GM21526 (cell line): Measurements from ENCODE around the gene RPS10.
"Not testable (repeated sequence)": the region's sequence is repeated elsewhere in the genome, so short reads cannot be mapped to it uniquely, and the experiment has no call there.

Experiments used
- ATAC-seq: cut with Tn5 transposase; IDR thresholded peaks from one replicate; pipeline ENCODE4 v1.9.1; 2021; ENCODE audit warnings: moderate library complexity; ENCODE audit not compliant: unreplicated experiment, low FRiP score

The RPS10 gene

GRCh38 chr6:34393966-34394305 is 31.9 kb downstream of the RPS10 start:
- ATAC-seq, result no peak

GRCh38 chr6:34393191-34393965 is 32.5 kb downstream of the RPS10 start:
- ATAC-seq, result no peak

- ATAC-seq, result peak; percentile 63
These were observed 33.2 kb downstream of the RPS10 start, which contains the start of gene NUDT3 for GRCh38 chr6:34392497-34393190. NUDT3 (minus strand) TSS chr6:34392669; CDS start chr6:34392362, 307 bp downstream.

GRCh38 chr6:34391786-34392496 is 33.9 kb downstream of the RPS10 start:
- peak; percentile 40 for ATAC-seq

DNA sequence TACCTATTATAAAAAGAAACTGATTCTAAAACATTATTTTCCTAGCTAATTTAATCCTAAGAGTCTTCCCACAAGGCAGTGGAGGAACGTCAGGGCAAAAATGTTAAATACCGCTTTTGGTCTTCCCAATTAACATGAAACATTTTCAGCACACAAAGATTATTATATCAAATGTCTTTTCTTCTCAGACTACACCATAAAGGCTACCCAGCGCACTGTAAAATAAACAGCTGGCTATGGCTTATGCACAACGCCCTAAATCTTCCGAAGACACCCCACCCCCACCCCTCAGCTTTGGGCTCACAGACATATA is 34.4 kb downstream of the RPS10 start:
- ATAC-seq, result no peak

- ATAC-seq, result no peak
These were observed 35.1 kb downstream of the RPS10 start for GRCh38 chr6:34390531-34391472.

GRCh38 chr6:34389034-34389433 is 36.8 kb downstream of the RPS10 start:
- ATAC-seq, result no peak

DNA sequence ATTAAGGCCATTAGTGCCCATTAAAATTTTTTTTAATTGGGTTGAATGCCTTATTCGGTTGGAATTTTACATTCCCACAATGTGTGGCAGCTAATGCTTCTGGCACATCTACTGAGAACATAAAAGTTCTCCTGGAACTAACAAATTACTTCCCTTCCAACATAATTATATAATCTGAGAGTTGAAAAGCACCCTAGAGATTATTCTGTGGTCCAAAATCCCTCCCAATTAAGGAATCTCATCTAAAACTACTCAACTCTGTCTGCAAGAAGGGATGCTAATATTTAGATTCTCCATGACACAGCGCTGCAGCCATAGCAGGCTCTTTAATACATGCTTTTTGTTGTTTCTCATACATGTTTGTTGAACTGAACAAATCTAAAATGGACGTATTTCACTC is 37.4 kb downstream of the RPS10 start:
- ATAC-seq, result no peak

DNA sequence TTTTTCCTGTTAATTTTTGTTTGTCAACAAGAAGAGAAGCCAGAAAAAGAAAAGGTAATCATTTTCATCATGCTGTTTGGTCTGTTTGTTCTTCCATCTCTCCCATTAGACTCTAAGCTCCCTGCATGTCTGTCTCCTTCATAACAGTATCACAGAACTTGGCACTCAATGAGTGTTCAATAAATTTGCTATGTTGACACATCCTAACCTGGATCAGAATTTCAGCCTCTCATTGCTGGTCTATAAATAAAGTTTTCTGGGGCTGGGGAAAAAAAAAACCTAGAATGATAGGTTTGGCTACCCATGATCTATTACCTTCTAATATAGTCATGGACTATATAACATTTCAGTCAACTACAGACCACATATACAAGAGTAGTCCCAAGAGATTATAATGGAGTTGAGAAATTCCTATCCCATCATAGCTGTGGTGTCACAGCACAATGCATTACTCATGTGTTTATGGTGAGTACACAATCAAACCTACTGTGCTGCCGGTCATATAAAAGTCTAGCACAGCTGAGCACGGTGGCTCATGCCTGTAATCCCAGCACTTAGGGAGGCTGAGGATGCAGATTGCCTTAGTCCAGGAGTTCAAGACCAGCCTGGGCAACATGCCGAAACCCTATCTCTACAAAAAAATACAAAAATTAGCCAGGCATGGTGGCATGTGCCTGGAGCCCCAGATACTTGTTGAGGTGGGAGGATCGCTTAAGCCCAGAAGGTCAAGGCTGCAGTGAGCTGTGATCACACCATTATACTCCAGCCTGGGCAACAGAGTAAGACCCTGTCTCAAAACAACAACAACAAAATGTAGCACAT is 39.3 kb downstream of the RPS10 start:
- no peak for ATAC-seq

GRCh38 chr6:34385793-34386195 is 40.1 kb downstream of the RPS10 start:
- no peak for ATAC-seq

GRCh38 chr6:34384321-34385153 is 41.3 kb downstream of the RPS10 start:
- no peak for ATAC-seq

DNA sequence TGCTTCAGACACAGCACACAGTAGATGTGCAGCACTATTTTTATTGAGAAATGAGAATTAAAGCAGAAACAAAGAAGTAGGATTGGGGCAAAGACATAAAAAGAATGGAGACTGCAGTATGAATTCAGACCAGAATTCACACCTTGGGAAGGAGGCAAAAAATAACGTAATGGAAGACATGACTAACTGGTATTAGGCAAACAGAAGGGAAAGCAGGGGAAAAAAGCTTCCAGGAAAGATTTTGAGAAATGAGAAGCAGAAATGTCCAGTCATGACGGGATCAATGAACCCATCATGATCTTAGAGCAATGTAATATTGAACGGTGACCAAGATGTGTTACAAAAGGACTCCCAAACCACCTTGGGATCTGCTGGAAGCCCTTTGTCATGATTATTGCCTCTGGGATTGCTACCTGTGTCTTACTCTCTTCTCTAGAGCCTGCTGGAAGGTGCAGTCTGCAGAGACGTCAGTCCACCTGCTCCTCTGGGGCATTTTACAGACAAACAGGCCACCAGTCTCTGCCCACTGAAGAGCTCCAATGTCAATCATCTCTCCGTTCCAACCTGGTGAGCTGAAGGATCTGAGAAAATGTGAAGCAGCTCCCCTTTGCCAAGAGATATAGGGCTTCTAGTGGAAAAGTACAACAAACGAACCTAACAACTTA is 42.1 kb downstream of the RPS10 start:
- no peak for ATAC-seq

DNA sequence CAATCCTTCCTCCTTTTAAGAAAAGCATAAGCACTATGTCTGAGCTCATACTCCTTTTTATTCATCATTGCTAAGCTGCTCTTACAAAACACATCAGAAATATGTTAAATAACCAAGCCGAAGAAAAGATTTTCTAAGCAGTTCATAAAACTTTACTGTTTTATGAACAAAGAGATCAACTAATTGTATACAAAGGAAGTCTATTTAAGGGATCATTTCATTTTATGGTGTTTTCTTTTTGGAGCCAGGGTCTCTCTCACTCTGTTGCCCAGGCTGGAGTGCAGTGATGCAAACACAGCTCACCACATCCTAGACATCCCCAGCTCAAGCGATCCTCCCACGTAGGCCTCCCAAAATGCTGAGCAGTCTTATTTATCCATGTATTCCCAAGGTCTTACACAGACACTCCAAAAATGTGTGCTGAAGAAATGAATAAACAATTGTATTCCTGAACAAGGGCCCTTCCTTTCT is 42.7 kb downstream of the RPS10 start:
- no peak for ATAC-seq

GRCh38 chr6:34381081-34381480 is 44.8 kb downstream of the RPS10 start:
- no peak for ATAC-seq

- no peak for ATAC-seq
These were observed 47.4 kb downstream of the RPS10 start for GRCh38 chr6:34378470-34378869.

- no peak for ATAC-seq
These were observed 47.9 kb downstream of the RPS10 start for GRCh38 chr6:34377984-34378383.

- ATAC-seq, result not testable (repeated sequence)
These were observed 48.3 kb downstream of the RPS10 start for GRCh38 chr6:34377571-34377970.

DNA sequence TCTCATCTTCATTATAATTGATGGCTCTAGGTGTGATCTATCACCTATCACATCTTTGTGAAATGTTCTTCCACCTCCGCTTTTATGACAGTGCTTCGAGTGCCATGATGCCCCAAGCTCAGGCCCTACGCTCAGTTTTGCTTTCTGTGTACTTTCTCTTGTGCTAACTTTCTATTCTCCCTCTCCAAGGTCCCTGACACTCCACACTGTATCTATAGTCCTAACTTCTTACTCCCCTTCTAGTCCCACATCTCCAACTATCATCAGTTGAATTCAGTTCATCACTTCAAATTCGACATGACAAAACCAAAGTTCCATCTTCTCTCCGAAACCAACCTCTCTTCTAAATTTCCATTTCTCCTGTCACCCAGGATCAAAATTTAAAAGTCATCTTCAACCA is 50.0 kb downstream of the RPS10 start:
- no peak for ATAC-seq
